NT2/D1 (cell line): ENCODE measurements around the gene LDLRAD3.

Experiments
- SUZ12 ChIP-seq: IDR thresholded peaks from 2 replicates; pipeline ENCODE4 v1.6.1; 2011; ENCODE audit not compliant: insufficient read length, insufficient read depth; ENCODE audit errors: extremely low read depth
- YY1 ChIP-seq: IDR thresholded peaks from 2 replicates; pipeline ENCODE4 v1.6.1; 2011; ENCODE audit not compliant: insufficient read length, insufficient read depth
- ZNF274 ChIP-seq: IDR thresholded peaks from 2 replicates; pipeline ENCODE4 v1.6.1; 2011; ENCODE audit warnings: mild to moderate bottlenecking, low read depth, low read length

DNA sequence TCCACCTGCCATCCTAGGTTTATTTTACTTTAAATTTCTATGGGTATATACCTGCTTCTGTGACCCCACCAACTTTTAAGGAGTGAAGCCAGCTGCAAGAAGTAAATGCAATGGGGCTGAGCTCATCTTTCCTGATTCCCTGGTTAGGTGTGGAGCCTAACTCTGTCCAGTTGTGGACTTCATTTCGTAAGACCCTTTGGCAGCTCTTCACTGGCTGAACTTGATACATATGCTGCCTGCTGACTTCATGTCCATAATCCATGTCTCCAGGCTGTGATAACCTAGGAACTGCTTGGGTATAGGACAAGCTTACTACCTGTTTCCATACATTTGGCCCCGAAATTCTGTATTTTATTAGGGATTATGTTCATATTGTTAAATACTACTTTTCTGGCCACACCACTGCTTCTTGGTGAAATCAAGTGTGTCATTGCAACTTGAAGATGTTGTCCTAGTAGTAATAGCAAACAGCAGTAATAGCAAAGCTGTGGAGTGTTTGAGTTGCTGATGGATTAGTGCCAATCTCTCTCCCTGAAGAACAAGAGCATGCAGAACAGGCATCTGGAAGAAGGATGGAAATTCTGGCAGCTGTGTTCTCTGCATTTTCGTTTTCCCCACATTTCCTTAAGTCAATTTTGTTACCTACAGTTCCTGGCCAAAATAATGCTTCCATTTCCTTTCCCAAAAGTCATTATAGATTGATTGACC is 31.2 kb downstream of the LDLRAD3 start:
- no peak for TF ChIP-seq ZNF274
- TF ChIP-seq SUZ12: no peak
- no peak for TF ChIP-seq YY1
